Ovary (tissue), 3 donors: ENCODE data around the gene CNNM4.

Experiments
- EP300 ChIP-seq: sonication (generic); formaldehyde crosslinking; IDR thresholded peaks from one replicate; pipeline ENCODE4 v1.6.1; 2017; ENCODE audit warnings: antibody characterized with exemption
- POLR2A ChIP-seq: fragments of 450-650 bp; IDR thresholded peaks from one replicate; pipeline ENCODE4 v1.6.1; 2017; ENCODE audit warnings: antibody characterized with exemption, mild to moderate bottlenecking, moderate library complexity
- TF ChIP-seq, protein P1 (sequence below), 3 donors: fragments of 450-650 bp in 2 of 3; fragments of 200-600 bp in 1 of 3; IDR thresholded peaks; one replicate each; pipeline versions ENCODE4 v1.5.1 to v1.8.0; 2016 to 2022; ENCODE audit warnings: antibody characterized with exemption in 3 of 3, mild to moderate bottlenecking in 1 of 3
- donor health status: DM: no; HTN: no; CAD: no.

DNA sequence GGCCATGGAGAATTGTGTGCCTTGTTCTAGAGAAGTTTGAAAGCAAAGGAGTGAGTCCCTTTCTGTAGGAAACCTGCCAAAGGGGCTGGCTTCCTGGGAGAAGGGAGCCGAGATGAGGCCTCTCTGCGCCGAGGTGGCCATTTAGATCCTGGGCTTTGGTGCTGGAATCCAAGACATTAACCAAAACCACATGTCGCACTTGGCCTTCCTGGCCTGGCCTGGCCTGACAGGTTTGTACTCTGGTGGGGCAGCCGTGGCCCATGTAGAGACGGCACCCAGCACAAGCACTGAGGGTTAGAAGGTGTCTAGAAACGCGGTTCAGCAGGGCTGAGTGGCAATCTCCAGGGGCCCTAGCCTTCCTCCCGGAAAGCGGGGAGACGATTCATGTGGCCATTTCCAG, 62.5 kb downstream of the CNNM4 start:
- TF ChIP-seq, protein P1, sequence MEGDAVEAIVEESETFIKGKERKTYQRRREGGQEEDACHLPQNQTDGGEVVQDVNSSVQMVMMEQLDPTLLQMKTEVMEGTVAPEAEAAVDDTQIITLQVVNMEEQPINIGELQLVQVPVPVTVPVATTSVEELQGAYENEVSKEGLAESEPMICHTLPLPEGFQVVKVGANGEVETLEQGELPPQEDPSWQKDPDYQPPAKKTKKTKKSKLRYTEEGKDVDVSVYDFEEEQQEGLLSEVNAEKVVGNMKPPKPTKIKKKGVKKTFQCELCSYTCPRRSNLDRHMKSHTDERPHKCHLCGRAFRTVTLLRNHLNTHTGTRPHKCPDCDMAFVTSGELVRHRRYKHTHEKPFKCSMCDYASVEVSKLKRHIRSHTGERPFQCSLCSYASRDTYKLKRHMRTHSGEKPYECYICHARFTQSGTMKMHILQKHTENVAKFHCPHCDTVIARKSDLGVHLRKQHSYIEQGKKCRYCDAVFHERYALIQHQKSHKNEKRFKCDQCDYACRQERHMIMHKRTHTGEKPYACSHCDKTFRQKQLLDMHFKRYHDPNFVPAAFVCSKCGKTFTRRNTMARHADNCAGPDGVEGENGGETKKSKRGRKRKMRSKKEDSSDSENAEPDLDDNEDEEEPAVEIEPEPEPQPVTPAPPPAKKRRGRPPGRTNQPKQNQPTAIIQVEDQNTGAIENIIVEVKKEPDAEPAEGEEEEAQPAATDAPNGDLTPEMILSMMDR (IDR thresholded peaks at IDR 0.05): no peak
- TF ChIP-seq POLR2A (no peak), EP300 (no peak)
